ENCODE measurements around the gene SLC24A3.
A peak's percentile ranks its signal among the peaks of the same experiment; 100 is the strongest.

The SLC24A3 gene

GRCh38 chr20:19565736-19566135 lies 353.3 kb downstream of the SLC24A3 start:
- Mint-ChIP-seq H3K36me3 (ENCODE audit: low read depth) (peaks cover 5% of the 10 kb centered on the region), H3K4me3 (no peak overlapping the region)
- TF ChIP-seq CTCF (IDR thresholded peaks at IDR 0.05) = no peak

GRCh38 chr20:19566226-19566945 lies 353.9 kb downstream of the SLC24A3 start:
- peaks cover 5% of the 10 kb centered on the region for H3K9me3 Mint-ChIP-seq
- no peak overlapping the region for H3K4me3 Mint-ChIP-seq
- TF ChIP-seq CTCF (IDR thresholded peaks at IDR 0.05) = no peak
- H3K27me3 Mint-ChIP-seq (ENCODE audit: low read depth, poor library complexity) = peaks cover 44% of the 10 kb centered on the region
- peaks cover 5% of the 10 kb centered on the region for H3K36me3 Mint-ChIP-seq (ENCODE audit: low read depth)
- peak overlapping the region; percentile 50 for H3K27ac Mint-ChIP-seq
- no peak for DNase-seq
- H3K4me1 Mint-ChIP-seq = peaks cover 39% of the 10 kb centered on the region

More at GRCh38 chr20:19565736-19566135, 353.3 kb downstream of the SLC24A3 start:
- H3K27me3 Mint-ChIP-seq (ENCODE audit: low read depth, poor library complexity) = peaks cover 41% of the 10 kb centered on the region
- H3K4me1 Mint-ChIP-seq = peaks cover 40% of the 10 kb centered on the region
- peaks cover 5% of the 10 kb centered on the region for H3K9me3 Mint-ChIP-seq
- no peak for DNase-seq
- no peak overlapping the region for H3K27ac Mint-ChIP-seq

GRCh38 chr20:19568128-19568527 lies 355.7 kb downstream of the SLC24A3 start:
- Mint-ChIP-seq H3K4me1 (peaks cover 40% of the 10 kb centered on the region), H3K9me3 (peaks cover 5% of the 10 kb centered on the region), H3K4me3 (no peak overlapping the region), H3K36me3 (ENCODE audit: low read depth) (peaks cover 5% of the 10 kb centered on the region), H3K27me3 (ENCODE audit: low read depth, poor library complexity) (peaks cover 46% of the 10 kb centered on the region), H3K27ac (no peak overlapping the region)
- no peak for TF ChIP-seq CTCF (IDR thresholded peaks at IDR 0.05)
- DNase-seq = no peak

DNA sequence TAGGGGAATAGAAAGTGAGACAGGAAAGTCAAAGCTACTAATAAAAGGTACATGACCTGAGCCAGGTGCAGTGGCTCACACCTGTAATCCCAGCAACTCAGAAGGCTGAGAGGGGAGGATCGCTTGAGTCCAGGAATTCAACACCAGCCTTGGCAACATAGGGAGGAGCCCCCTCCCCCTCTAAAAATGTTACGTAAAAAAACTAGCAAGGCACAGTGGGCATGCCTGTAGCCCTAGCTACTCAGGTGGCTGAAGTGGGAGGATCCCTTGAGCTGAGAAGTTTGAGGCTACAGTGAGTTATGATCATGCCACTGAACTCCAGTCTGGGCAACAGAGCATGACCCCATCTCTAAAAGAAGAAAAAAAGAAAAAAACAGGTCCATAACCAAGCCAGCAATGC lies 359.6 kb downstream of the SLC24A3 start:
- H3K27ac Mint-ChIP-seq = no peak overlapping the region
- TF ChIP-seq CTCF (IDR thresholded peaks at IDR 0.05) = no peak
- H3K27me3 Mint-ChIP-seq (ENCODE audit: low read depth, poor library complexity) = peaks cover 44% of the 10 kb centered on the region
- H3K36me3 Mint-ChIP-seq (ENCODE audit: low read depth) = no peaks in the 10 kb centered on the region
- H3K9me3 Mint-ChIP-seq = peaks cover 10% of the 10 kb centered on the region
- peaks cover 32% of the 10 kb centered on the region for H3K4me1 Mint-ChIP-seq
- DNase-seq = no peak
- no peak overlapping the region for H3K4me3 Mint-ChIP-seq

- peaks cover 15% of the 10 kb centered on the region for H3K27me3 Mint-ChIP-seq (ENCODE audit: low read depth, poor library complexity)
- H3K36me3 Mint-ChIP-seq (ENCODE audit: low read depth) = no peaks in the 10 kb centered on the region
- H3K4me1 Mint-ChIP-seq = peaks cover 46% of the 10 kb centered on the region
- H3K9me3 Mint-ChIP-seq = peaks cover 5% of the 10 kb centered on the region
- H3K27ac Mint-ChIP-seq = no peak overlapping the region
- TF ChIP-seq CTCF (IDR thresholded peaks at IDR 0.05) = no peak
- DNase-seq = no peak
- H3K4me3 Mint-ChIP-seq = no peak overlapping the region
These were observed 365.2 kb downstream of the SLC24A3 start for GRCh38 chr20:19577692-19578091.

DNA sequence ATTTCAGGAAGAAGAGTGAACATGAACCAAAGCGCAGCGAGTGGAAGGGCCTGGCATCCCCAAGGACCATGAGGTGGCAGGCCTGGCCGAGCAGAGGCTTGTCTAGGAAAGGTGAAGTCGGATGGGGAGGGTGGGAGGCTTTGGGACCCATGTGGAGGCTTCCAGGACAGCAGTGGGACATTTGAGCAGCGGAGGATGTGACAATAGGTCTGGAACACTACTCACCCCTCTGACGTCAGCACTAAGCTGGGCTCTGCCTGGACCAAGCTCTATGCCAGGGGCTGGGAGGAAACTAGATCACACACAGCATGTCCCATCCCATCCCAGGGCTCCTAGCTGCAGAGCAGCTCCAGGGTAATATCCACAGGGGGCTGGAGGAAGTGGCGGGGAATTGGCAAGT lies 370.3 kb downstream of the SLC24A3 start:
- Mint-ChIP-seq H3K27ac (no peak overlapping the region), H3K9me3 (no peaks in the 10 kb centered on the region), H3K36me3 (ENCODE audit: low read depth) (no peaks in the 10 kb centered on the region), H3K4me3 (no peak overlapping the region), H3K4me1 (peaks cover 43% of the 10 kb centered on the region), H3K27me3 (ENCODE audit: low read depth, poor library complexity) (peaks cover 42% of the 10 kb centered on the region)
- no peak for DNase-seq
- TF ChIP-seq CTCF (IDR thresholded peaks at IDR 0.05) = no peak
